Measurements from ENCODE around the gene PTS. TPM values are rescaled to one million over a fixed set of nuclear protein-coding genes. Genes with fewer than 3 reads are reported as not detected.

Gene PTS
- polyA plus RNA-seq, 3 donors: 11.8 to 25.0 (median 14.0) TPM

- Histone ChIP-seq H3K36me3 (replicated peaks in 1 of 2; ENCODE audit: control insufficient read depth in 1 of 2, insufficient read depth in 2 of 2, low read length in 2 of 2) (no peaks in the 10 kb centered on the region), H3K79me2 (ENCODE audit: insufficient read depth, low read length) (no peaks in the 10 kb centered on the region), H3K9me3 (replicated peaks in 1 of 2; ENCODE audit: control insufficient read depth in 1 of 2, insufficient read depth in 1 of 2, low read length in 2 of 2) (no peaks in the 10 kb centered on the region), H3K4me2 (replicated peaks; ENCODE audit: extremely low read depth, low read length, poor library complexity, severe bottlenecking) (no peak within 1 kb of the TSS), H3K4me3 (replicated peaks in 1 of 3; ENCODE audit: low read depth in 2 of 3, low read length in 3 of 3) (no peak within 1 kb of the TSS), H3K27me3 (ENCODE audit: control insufficient read depth in 2 of 2, insufficient read depth in 2 of 2, low read length in 2 of 2) (no peaks in the 10 kb centered on the region), H4K20me1 (ENCODE audit: insufficient read depth, low read length) (no peaks in the 10 kb centered on the region), H3K9ac (ENCODE audit: insufficient read depth, low read length, poor library complexity, severe bottlenecking) (no peak within 1 kb of the TSS), H3K27ac (ENCODE audit: low read depth in 1 of 2, low read length in 2 of 2) (no peak within 1 kb of the TSS), H2AFZ (ENCODE audit: insufficient read depth, low read depth, low read length, poor library complexity, severe bottlenecking) (no peak within 1 kb of the TSS), H3K4me1 (ENCODE audit: control insufficient read depth in 1 of 2, insufficient read depth in 2 of 2, low read length in 2 of 2) (no peaks in the 10 kb centered on the region)
- H3K4me1 Mint-ChIP-seq: no peaks in the 10 kb centered on the region
- no peak within 1 kb of the TSS for H3K27ac Mint-ChIP-seq
- no peak within 1 kb of the TSS for H3K4me3 Mint-ChIP-seq
- no peak for TF ChIP-seq CTCF (IDR thresholded peaks at IDR 0.05)
- H3K36me3 Mint-ChIP-seq: peaks cover 0 to 2% of the 10 kb centered on the region in 2 donors
- DNase-seq: no peak
- WGBS (ENCODE audit: insufficient coverage): 100% methylated on average over 1 of the region's 2 CpGs
- H3K27me3 Mint-ChIP-seq (ENCODE audit: low read depth in 3 of 3): no peaks in the 10 kb centered on the region
- H3K9me3 Mint-ChIP-seq: no peaks in the 10 kb centered on the region
- intact Hi-C loops (cut with micrococcal nuclease): no loop called here
Measured at GRCh38 chr11:112260490-112260889, 34.3 kb downstream of the PTS start, which contains the start of gene PLET1. Gene PLET1, minus strand, starts transcription at chr11:112260860. Its CDS starts 271 bp downstream, at chr11:112260589.

GRCh38 chr11:112265659-112266409, 39.6 kb downstream of the PTS start:
- no peaks in the 10 kb centered on the region for H3K9me3 Mint-ChIP-seq
- DNase-seq: no peak
- no peak overlapping the region for H2AFZ ChIP-seq (ENCODE audit: insufficient read depth, low read depth, low read length, poor library complexity, severe bottlenecking)
- no peaks in the 10 kb centered on the region for H3K27me3 ChIP-seq (ENCODE audit: control insufficient read depth in 2 of 2, insufficient read depth in 2 of 2, low read length in 2 of 2)
- no peaks in the 10 kb centered on the region for H3K79me2 ChIP-seq (ENCODE audit: insufficient read depth, low read length)
- no peak for TF ChIP-seq CTCF (IDR thresholded peaks at IDR 0.05)
- H3K27me3 Mint-ChIP-seq (ENCODE audit: low read depth in 3 of 3): no peaks in the 10 kb centered on the region
- H3K4me2 ChIP-seq (replicated peaks; ENCODE audit: extremely low read depth, low read length, poor library complexity, severe bottlenecking): no peak overlapping the region
- H3K36me3 ChIP-seq (replicated peaks in 1 of 2; ENCODE audit: control insufficient read depth in 1 of 2, insufficient read depth in 2 of 2, low read length in 2 of 2): no peaks in the 10 kb centered on the region
- H3K4me1 Mint-ChIP-seq: no peaks in the 10 kb centered on the region
- H3K4me3 ChIP-seq (replicated peaks in 1 of 3; ENCODE audit: low read depth in 2 of 3, low read length in 3 of 3): no peak overlapping the region
- H4K20me1 ChIP-seq (ENCODE audit: insufficient read depth, low read length): no peaks in the 10 kb centered on the region
- no peaks in the 10 kb centered on the region for H3K9me3 ChIP-seq (replicated peaks in 1 of 2; ENCODE audit: control insufficient read depth in 1 of 2, insufficient read depth in 1 of 2, low read length in 2 of 2)
- H3K4me1 ChIP-seq (ENCODE audit: control insufficient read depth in 1 of 2, insufficient read depth in 2 of 2, low read length in 2 of 2): peaks cover 0 to 6% of the 10 kb centered on the region in 2 donors
- H3K4me3 Mint-ChIP-seq: no peak overlapping the region
- WGBS (ENCODE audit: insufficient coverage): 45% methylated on average over 5 of the region's 11 CpGs
- H3K9ac ChIP-seq (ENCODE audit: insufficient read depth, low read length, poor library complexity, severe bottlenecking): no peak overlapping the region
- H3K27ac Mint-ChIP-seq: no peak overlapping the region
- H3K27ac ChIP-seq (ENCODE audit: low read depth in 1 of 2, low read length in 2 of 2): no peak overlapping the region
- H3K36me3 Mint-ChIP-seq: no peaks in the 10 kb centered on the region
- intact Hi-C loops (cut with micrococcal nuclease): no loop called here

Measured in CD14-positive monocyte (primary cell).